Activated naive CD4-positive, alpha-beta T cell treated with anti-CD3 and anti-CD28 coated beads, Interleukin-2, amount 50 U/mL, for 72 hours (primary cell): ENCODE measurements around the gene PRKCB. TPM values are rescaled to one million over a fixed set of nuclear protein-coding genes. Genes with fewer than 3 reads are reported as not detected.
"Not testable (repeated sequence)": the region's sequence is repeated elsewhere in the genome, so short reads cannot be mapped to it uniquely, and the experiment has no call there.

ENCODE experiments used
- ATAC-seq, 2 donors: fragments of 150-1000 bp; cut with Tn5 transposase; 2 replicates each; pipeline ENCODE4 v1.10.0; 2021; ENCODE audit warnings: mild to moderate bottlenecking in 2 of 2, moderate library complexity in 2 of 2
- DNase-seq, 2 donors: peaks; one replicate each; pipeline ENCODE4 v3.0.0; 2021 to 2022; ENCODE audit warnings: low spot score in 2 of 2
- H3K27ac Mint-ChIP-seq, 2 donors: one replicate each; pipeline ENCODE4 v1.8.0; 2022; ENCODE audit warnings: mild to moderate bottlenecking in 2 of 2, mixed read lengths in 2 of 2
- H3K36me3 Mint-ChIP-seq, 2 donors: one replicate each; pipeline ENCODE4 v1.8.0; 2022; ENCODE audit warnings: mixed read lengths in 2 of 2
- H3K9me3 Mint-ChIP-seq, 2 donors: one replicate each; pipeline ENCODE4 v1.8.0; 2022; ENCODE audit warnings: mixed read lengths in 2 of 2
- total RNA-seq, 2 donors: library from RNA; stranded (reverse); gene quantifications; one replicate each; pipeline ENCODE4 v1.2.3, GENCODE V29; 2022

Gene PRKCB
- total RNA-seq, 2 donors from 2014 or later: 47.8 to 89.9 TPM

- no peak overlapping the region for H3K27ac Mint-ChIP-seq
- no peaks in the 10 kb centered on the region for H3K9me3 Mint-ChIP-seq
- ATAC-seq (no peak), DNase-seq (no peak)
- no peaks in the 10 kb centered on the region for H3K36me3 Mint-ChIP-seq
Measured at GRCh38 chr16:23905027-23905426, 69.2 kb downstream of the PRKCB start.

DNA sequence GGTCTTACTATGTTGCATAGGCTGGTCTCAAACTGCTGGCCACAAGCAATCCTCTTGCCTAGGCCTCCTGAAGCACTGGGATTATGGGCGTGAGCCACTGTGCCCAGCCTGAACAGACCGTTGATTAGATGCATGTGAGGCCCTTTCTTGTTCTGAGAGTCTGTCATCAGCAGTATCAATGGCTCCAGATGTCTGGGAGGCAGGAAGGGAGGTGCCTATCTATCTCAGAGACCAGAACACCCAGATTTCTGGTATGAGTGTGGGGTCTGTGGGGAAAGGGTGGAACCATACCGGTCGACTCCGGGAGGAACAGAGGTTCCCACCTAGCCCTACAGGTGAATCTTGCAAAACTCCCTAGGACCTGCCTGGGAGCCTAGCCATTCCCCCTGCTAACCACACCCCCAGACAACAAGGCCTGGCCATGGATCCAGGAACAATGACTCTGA lies 71.7 kb downstream of the PRKCB start:
- DNase-seq (no peak), ATAC-seq (no peak)
- Mint-ChIP-seq H3K36me3 (peaks cover 0 to 8% of the 10 kb centered on the region in 2 donors), H3K9me3 (no peaks in the 10 kb centered on the region), H3K27ac (peak overlapping the region in 1 of 2 donors; percentile 11)

DNA sequence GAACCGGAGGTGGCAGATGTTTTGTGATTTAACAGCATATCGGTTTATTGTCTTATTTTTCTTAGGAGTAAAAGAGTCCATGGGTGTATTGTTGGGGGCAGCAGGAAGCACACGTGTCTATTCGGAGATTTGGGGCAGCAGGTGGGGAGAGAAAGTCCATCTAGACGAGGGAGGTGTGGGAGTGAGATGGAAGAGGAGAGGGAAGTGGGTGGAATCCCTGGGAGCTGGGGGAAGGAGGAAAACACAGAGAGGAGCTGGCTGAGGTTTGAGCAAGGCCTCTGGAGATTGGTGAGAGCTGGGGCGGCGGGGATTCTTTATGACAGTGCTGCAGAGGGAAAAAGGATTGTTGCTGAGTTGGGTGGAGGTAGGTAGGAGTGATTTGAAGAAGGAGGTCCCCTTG lies 72.1 kb downstream of the PRKCB start:
- peaks cover 0 to 8% of the 10 kb centered on the region in 2 donors for H3K36me3 Mint-ChIP-seq
- no peaks in the 10 kb centered on the region for H3K9me3 Mint-ChIP-seq
- DNase-seq (no peak), ATAC-seq (no peak)
- peak overlapping the region; percentile 11 to 45 for H3K27ac Mint-ChIP-seq

DNA sequence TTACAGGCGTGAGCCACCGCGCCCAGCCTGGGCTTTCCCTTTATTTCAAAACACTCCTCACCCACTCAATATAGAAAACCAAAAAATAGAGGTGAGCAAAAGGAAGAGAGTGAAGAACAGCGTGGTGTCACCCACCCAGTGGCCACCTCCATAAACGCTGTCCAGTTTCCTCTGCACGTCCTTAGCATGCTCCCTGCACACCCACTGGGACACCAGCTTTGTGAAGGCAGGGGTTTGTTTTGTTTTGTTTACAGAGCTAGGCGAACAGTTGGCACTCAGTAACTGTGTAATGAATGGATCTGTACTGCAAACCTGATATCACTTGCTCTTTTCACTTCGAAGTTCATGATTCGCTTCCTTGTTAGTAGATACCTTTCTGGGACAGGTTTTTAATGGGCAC lies 73.0 kb downstream of the PRKCB start:
- DNase-seq (no peak), ATAC-seq (peak in 1 of 2 donors; percentile 26)
- peaks cover 0 to 8% of the 10 kb centered on the region in 2 donors for H3K36me3 Mint-ChIP-seq
- peak overlapping the region in 1 of 2 donors; percentile 63 for H3K27ac Mint-ChIP-seq
- no peaks in the 10 kb centered on the region for H3K9me3 Mint-ChIP-seq

GRCh38 chr16:23909792-23910418 lies 74.1 kb downstream of the PRKCB start:
- ATAC-seq: no peak
- Mint-ChIP-seq H3K27ac (no peak overlapping the region), H3K36me3 (peaks cover 0 to 8% of the 10 kb centered on the region in 2 donors), H3K9me3 (no peaks in the 10 kb centered on the region)
- DNase-seq: no peak

GRCh38 chr16:23914946-23915530 lies 79.3 kb downstream of the PRKCB start:
- peaks cover 0 to 10% of the 10 kb centered on the region in 2 donors for H3K9me3 Mint-ChIP-seq
- ATAC-seq (no peak), DNase-seq (no peak)
- peaks cover 0 to 26% of the 10 kb centered on the region in 2 donors for H3K36me3 Mint-ChIP-seq
- no peak overlapping the region for H3K27ac Mint-ChIP-seq

DNA sequence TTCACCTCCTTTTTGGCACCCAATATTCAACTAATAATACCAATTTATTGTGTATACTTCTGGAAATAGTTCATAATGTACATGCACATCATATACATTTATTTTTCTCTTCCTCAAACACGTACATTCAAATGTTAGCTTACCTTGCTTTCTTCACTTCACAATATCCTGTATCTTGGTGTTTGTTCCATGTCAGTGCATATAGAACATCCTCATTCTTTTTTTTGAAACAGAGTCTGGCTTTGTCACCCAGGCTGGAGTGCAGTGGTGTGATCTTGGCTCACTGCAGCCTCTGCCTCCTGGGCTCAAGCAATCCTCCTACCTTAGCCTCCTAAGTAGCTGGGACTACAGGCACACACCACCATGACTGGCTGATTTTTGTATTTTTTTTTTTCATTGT lies 80.8 kb downstream of the PRKCB start:
- Mint-ChIP-seq H3K27ac (peak overlapping the region in 1 of 2 donors; percentile 56), H3K36me3 (peaks cover 0 to 33% of the 10 kb centered on the region in 2 donors)
- H3K9me3 Mint-ChIP-seq, ATAC-seq, DNase-seq: not testable (repeated sequence)

GRCh38 chr16:23917621-23918020 lies 81.8 kb downstream of the PRKCB start:
- H3K36me3 Mint-ChIP-seq: peaks cover 0 to 40% of the 10 kb centered on the region in 2 donors
- peak; percentile 61 to 70 for ATAC-seq
- DNase-seq: no peak
- H3K27ac Mint-ChIP-seq: peak overlapping the region in 1 of 2 donors; percentile 72
- peaks cover 0 to 10% of the 10 kb centered on the region in 2 donors for H3K9me3 Mint-ChIP-seq

DNA sequence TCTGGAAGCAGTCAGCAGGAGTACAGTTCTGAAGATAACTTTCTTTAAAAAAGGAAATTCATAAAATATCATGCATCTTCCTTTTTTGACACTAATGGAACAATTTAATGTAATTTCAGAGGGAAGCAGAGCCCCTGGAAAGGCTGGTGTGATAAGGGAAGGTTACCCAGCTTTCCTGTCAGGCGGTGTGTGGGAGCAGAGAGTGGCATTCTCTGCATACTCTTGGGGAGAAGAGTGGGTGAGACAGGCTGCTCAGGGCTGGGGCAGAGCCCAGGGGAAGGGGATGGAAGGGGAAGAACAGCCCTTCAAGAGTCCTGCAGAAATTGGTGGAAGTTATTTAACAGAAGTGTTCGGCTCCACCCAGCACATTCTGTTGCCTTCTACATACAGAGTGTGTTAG lies 84.7 kb downstream of the PRKCB start:
- peaks cover 0 to 15% of the 10 kb centered on the region in 2 donors for H3K9me3 Mint-ChIP-seq
- DNase-seq (no peak), ATAC-seq (no peak)
- peak overlapping the region in 1 of 2 donors; percentile 63 for H3K27ac Mint-ChIP-seq
- H3K36me3 Mint-ChIP-seq: peaks cover 0 to 60% of the 10 kb centered on the region in 2 donors

DNA sequence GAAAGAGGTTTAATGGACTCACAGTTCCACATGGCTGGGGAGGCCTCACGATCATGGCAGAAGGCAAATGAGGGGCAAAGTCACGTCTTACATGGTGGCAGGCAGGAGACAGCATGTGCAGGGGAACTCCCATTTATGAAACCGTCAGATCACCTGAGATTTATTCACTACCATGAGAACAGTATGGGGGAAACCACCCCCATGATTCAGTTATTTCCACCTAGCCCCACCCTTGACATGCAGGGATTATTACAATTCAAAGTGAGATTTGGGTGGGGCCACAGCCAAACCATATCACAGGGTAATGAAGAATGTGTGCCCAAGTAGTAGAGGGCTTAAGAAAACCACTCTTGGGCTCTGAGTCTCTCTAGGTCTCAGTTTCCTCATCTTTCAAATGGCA lies 85.1 kb downstream of the PRKCB start:
- DNase-seq: no peak
- peak overlapping the region in 1 of 2 donors; percentile 63 for H3K27ac Mint-ChIP-seq

DNA sequence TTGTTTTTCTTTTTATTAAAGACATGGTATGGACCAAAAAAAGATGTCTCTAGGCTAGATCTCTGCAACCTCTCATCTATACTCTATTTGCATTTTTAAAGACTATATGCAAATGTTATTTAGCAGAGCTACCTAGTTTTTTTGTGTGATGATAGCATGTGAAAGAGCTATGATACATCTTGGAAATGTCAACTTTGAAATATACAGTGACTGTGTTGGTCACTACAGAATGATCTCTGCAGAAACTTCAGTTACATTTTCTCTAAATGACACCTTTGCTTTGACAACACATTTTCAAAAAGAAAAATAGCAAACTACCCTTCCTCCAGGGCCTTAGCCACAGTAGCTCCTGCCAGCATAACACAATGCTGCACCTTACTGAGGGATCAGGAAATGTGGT lies 86.6 kb downstream of the PRKCB start:
- Mint-ChIP-seq H3K27ac (no peak overlapping the region), H3K36me3 (peaks cover 0 to 64% of the 10 kb centered on the region in 2 donors), H3K9me3 (peaks cover 0 to 15% of the 10 kb centered on the region in 2 donors)
- peak; percentile 47 to 67 for ATAC-seq
- no peak for DNase-seq

More for the DNA sequence above, 85.1 kb downstream of the PRKCB start:
- ATAC-seq: peak; percentile 51 to 62
- Mint-ChIP-seq H3K36me3 (peaks cover 0 to 64% of the 10 kb centered on the region in 2 donors), H3K9me3 (peaks cover 0 to 15% of the 10 kb centered on the region in 2 donors)

DNA sequence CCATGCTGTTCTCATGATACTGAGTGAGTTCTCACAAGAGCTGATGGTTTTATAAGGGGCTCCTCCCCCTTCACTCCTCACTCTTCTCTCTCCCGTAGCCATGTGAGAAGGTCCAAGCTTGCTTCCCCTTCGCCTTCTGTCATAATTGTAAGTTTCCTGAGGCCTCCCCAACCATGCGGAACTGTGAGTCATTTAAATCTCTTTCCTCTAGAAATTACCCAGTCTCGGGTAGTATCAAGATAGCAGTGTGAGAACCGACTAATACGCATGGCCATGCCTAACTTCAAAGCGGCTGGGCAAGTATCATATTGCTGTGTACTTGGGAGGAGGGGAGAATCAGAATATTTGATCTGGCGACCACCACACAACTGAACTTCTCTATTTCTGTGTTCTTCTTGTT lies 88.3 kb downstream of the PRKCB start:
- DNase-seq (no peak), ATAC-seq (peak; percentile 65 to 72)
- Mint-ChIP-seq H3K36me3 (peaks cover 0 to 56% of the 10 kb centered on the region in 2 donors), H3K9me3 (peaks cover 0 to 11% of the 10 kb centered on the region in 2 donors), H3K27ac (peak overlapping the region in 1 of 2 donors; percentile 2)

DNA sequence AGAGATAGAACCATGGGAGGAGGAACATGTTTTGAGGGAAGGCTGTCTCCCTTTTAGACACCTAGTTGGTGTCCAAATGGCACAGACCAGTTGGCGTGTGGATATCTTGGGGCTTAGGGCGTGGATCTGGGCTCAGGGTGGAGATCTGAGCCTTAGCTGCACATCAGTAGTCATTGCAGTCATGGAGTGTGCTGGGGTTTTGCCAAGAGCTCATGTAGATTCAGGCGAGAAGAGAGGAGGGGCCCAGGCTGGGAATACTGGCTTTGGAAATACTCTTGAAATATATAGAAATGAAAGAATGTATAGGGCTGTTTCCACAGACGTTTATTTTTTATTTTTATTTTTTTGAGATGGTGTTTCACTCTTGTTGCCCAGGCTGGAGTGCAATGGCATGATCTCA lies 92.0 kb downstream of the PRKCB start:
- H3K9me3 Mint-ChIP-seq: peaks cover 0 to 9% of the 10 kb centered on the region in 2 donors
- ATAC-seq (no peak), DNase-seq (no peak)
- no peak overlapping the region for H3K27ac Mint-ChIP-seq
- H3K36me3 Mint-ChIP-seq: peaks cover 0 to 24% of the 10 kb centered on the region in 2 donors

DNA sequence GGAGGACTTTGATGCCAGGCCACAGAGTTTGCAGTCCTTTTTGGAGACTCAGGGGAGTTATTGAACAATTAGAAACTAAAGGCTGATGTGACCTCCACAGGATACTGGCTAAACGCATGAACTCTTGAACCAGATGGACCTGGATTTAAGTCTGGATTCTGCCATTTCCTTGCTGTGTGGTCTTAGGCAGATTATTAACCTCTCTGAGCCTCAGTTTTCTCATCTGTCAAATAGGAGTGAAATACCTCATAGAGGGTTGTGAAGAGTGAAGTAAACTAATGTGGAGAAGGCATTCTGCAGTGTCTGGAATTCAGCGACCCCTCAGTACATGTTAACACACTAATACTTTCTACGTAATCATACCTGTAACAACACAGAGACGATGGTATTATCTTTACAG lies 93.5 kb downstream of the PRKCB start:
- DNase-seq (no peak), ATAC-seq (no peak)
- H3K9me3 Mint-ChIP-seq: peaks cover 10 to 17% of the 10 kb centered on the region in 2 donors
- peaks cover 8 to 31% of the 10 kb centered on the region in 2 donors for H3K36me3 Mint-ChIP-seq
- no peak overlapping the region for H3K27ac Mint-ChIP-seq

DNA sequence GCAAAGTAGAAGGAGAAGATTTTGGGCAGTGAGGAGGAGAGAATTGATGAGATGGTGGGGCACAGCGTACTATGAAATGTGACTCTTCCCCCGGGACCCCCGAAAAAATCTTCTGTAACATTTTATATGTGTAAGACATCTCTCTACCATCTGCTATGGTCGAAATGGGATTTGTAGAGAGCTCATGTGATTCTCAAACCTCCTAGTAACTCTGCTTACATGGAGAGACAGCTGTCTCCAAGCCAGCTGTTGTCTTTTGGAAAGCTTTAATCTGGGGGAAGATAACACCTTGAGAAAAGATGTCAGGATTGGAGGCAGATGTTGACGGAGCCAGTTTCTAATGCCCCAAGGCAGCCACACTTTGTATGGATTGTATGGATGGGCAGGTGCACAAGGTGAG lies 94.1 kb downstream of the PRKCB start:
- ATAC-seq (no peak), DNase-seq (no peak)
- peaks cover 10 to 16% of the 10 kb centered on the region in 2 donors for H3K9me3 Mint-ChIP-seq
- H3K36me3 Mint-ChIP-seq: peaks cover 8 to 25% of the 10 kb centered on the region in 2 donors
- H3K27ac Mint-ChIP-seq: no peak overlapping the region

- peaks cover 8 to 22% of the 10 kb centered on the region in 2 donors for H3K36me3 Mint-ChIP-seq
Measured at GRCh38 chr16:23930791-23931190, 95.0 kb downstream of the PRKCB start.

DNA sequence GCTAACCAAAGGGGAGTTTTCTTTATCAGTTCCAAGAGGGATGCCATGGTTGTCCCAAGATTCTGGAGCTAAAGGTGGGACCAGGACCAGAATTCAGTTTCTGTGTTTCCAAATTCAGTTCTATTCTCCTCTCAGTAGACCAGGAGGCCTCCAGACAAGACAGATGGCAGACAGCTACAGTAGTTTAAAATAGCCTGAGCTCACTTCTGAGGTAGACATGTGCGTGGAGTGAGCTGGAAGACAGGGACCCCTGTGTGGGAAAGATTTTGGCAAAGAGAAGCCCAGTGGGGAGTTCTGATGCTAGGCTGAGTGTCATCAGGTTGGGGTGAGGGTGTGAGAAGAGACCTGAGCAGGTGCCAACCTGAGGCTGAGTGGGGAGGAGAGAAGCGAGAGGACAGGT lies 95.4 kb downstream of the PRKCB start:
- H3K9me3 Mint-ChIP-seq: peaks cover 10 to 20% of the 10 kb centered on the region in 2 donors
- ATAC-seq (no peak), DNase-seq (no peak)
- H3K36me3 Mint-ChIP-seq: peaks cover 8 to 23% of the 10 kb centered on the region in 2 donors
- H3K27ac Mint-ChIP-seq: no peak overlapping the region

More at GRCh38 chr16:23930791-23931190, 95.0 kb downstream of the PRKCB start:
- DNase-seq (no peak), ATAC-seq (no peak)
- H3K27ac Mint-ChIP-seq: no peak overlapping the region
- H3K9me3 Mint-ChIP-seq: peaks cover 10 to 16% of the 10 kb centered on the region in 2 donors
